Measurements from ENCODE around the gene TNFSF8.
A peak's percentile ranks its signal among the peaks of the same experiment; 100 is the strongest.

The TNFSF8 gene

GRCh38 chr9:114916481-114916880 lies 13.9 kb downstream of the TNFSF8 start:
- no peak for TF ChIP-seq CTCF (IDR thresholded peaks at IDR 0.05)
- Histone ChIP-seq H3K4me2 (ENCODE audit: low read length) (no peak overlapping the region), H3K9me3 (ENCODE audit: control insufficient read depth, low read length) (no peaks in the 10 kb centered on the region), H2AFZ (no peak overlapping the region), H3K27me3 (ENCODE audit: control insufficient read depth, insufficient read depth, low read length) (no peaks in the 10 kb centered on the region), H3K4me1 (no peaks in the 10 kb centered on the region), H3K79me2 (no peaks in the 10 kb centered on the region), H3K4me3 (ENCODE audit: low read depth, low read length) (no peak overlapping the region), H3K9ac (no peak overlapping the region), H3K27ac (no peak overlapping the region), H3K36me3 (ENCODE audit: control insufficient read depth, insufficient read depth, low read length) (no peaks in the 10 kb centered on the region)

GRCh38 chr9:114914139-114914538 lies 16.3 kb downstream of the TNFSF8 start:
- no peak overlapping the region for H2AFZ ChIP-seq
- H3K9ac ChIP-seq, result no peak overlapping the region
- H3K27ac ChIP-seq, result no peak overlapping the region
- peaks cover 15% of the 10 kb centered on the region for H3K4me1 ChIP-seq
- TF ChIP-seq CTCF (IDR thresholded peaks at IDR 0.05), result no peak
- H3K36me3 ChIP-seq (ENCODE audit: control insufficient read depth, insufficient read depth, low read length), result no peaks in the 10 kb centered on the region
- H3K4me3 ChIP-seq (ENCODE audit: low read depth, low read length), result no peak overlapping the region
- H3K4me2 ChIP-seq (ENCODE audit: low read length), result no peak overlapping the region
- H3K9me3 ChIP-seq (ENCODE audit: control insufficient read depth, low read length), result no peaks in the 10 kb centered on the region
- H3K27me3 ChIP-seq (ENCODE audit: control insufficient read depth, insufficient read depth, low read length), result no peaks in the 10 kb centered on the region
- H3K79me2 ChIP-seq, result no peaks in the 10 kb centered on the region

DNA sequence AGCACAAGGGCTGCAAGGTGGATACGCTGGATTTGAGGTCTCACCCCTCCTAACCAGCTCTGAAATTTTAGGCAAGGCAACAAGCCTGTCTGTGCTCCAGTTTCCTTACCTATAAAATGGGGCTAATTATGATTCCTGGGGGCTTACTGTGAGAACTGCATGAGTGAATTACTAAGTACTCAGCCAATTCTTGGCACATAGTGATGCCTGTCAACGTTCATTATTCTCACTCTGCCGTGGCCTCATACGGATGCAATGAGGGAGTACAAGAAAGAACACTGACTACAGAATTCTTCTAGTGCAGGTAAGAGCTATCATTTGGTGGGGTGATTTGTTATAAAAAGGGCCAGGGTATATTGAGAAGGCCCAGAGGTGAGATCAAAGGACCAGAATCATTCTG lies 16.7 kb downstream of the TNFSF8 start:
- no peak overlapping the region for H3K9ac ChIP-seq
- no peaks in the 10 kb centered on the region for H3K27me3 ChIP-seq (ENCODE audit: control insufficient read depth, insufficient read depth, low read length)
- peaks cover 19% of the 10 kb centered on the region for H3K4me1 ChIP-seq
- no peaks in the 10 kb centered on the region for H3K36me3 ChIP-seq (ENCODE audit: control insufficient read depth, insufficient read depth, low read length)
- no peaks in the 10 kb centered on the region for H3K9me3 ChIP-seq (ENCODE audit: control insufficient read depth, low read length)
- no peak overlapping the region for H3K27ac ChIP-seq
- H3K79me2 ChIP-seq, result no peaks in the 10 kb centered on the region
- no peak for TF ChIP-seq CTCF (IDR thresholded peaks at IDR 0.05)
- H3K4me3 ChIP-seq (ENCODE audit: low read depth, low read length), result no peak overlapping the region
- H2AFZ ChIP-seq, result no peak overlapping the region
- H3K4me2 ChIP-seq (ENCODE audit: low read length), result no peak overlapping the region

- H2AFZ ChIP-seq, result no peak overlapping the region
- H3K4me2 ChIP-seq (ENCODE audit: low read length), result no peak overlapping the region
- H3K9me3 ChIP-seq (ENCODE audit: control insufficient read depth, low read length), result no peaks in the 10 kb centered on the region
- no peak for TF ChIP-seq CTCF (IDR thresholded peaks at IDR 0.05)
- no peaks in the 10 kb centered on the region for H3K36me3 ChIP-seq (ENCODE audit: control insufficient read depth, insufficient read depth, low read length)
- H3K27me3 ChIP-seq (ENCODE audit: control insufficient read depth, insufficient read depth, low read length), result no peaks in the 10 kb centered on the region
- H3K4me3 ChIP-seq (ENCODE audit: low read depth, low read length), result no peak overlapping the region
- H3K9ac ChIP-seq, result no peak overlapping the region
- H3K79me2 ChIP-seq, result no peaks in the 10 kb centered on the region
- peaks cover 20% of the 10 kb centered on the region for H3K4me1 ChIP-seq
- H3K27ac ChIP-seq, result no peak overlapping the region
Observed at GRCh38 chr9:114913217-114913616, 17.2 kb downstream of the TNFSF8 start.

GRCh38 chr9:114911167-114911821 lies 19.1 kb downstream of the TNFSF8 start:
- no peak overlapping the region for H2AFZ ChIP-seq
- no peak overlapping the region for H3K4me3 ChIP-seq (ENCODE audit: low read depth, low read length)
- H3K4me2 ChIP-seq (ENCODE audit: low read length), result no peak overlapping the region
- no peaks in the 10 kb centered on the region for H3K36me3 ChIP-seq (ENCODE audit: control insufficient read depth, insufficient read depth, low read length)
- no peaks in the 10 kb centered on the region for H3K9me3 ChIP-seq (ENCODE audit: control insufficient read depth, low read length)
- H3K79me2 ChIP-seq, result no peaks in the 10 kb centered on the region
- no peaks in the 10 kb centered on the region for H3K27me3 ChIP-seq (ENCODE audit: control insufficient read depth, insufficient read depth, low read length)
- H3K27ac ChIP-seq, result peak overlapping the region; percentile 36
- no peak overlapping the region for H3K9ac ChIP-seq
- H3K4me1 ChIP-seq, result peaks cover 30% of the 10 kb centered on the region
- peak; percentile 67 for TF ChIP-seq CTCF (IDR thresholded peaks at IDR 0.05)
